GM12801 (cell line): ENCODE results near the gene NWD2.

Experiments
- CTCF ChIP-seq: IDR thresholded peaks from one replicate; pipeline ENCODE4 v1.5.1; 2011; ENCODE audit warnings: control low read depth; ENCODE audit not compliant: insufficient read length; ENCODE audit errors: extremely low read depth

The NWD2 gene

GRCh38 chr4:37465296-37465695 is 220.8 kb downstream of the NWD2 start:
- TF ChIP-seq CTCF: no peak

GRCh38 chr4:37465845-37466244 is 221.3 kb downstream of the NWD2 start:
- TF ChIP-seq CTCF: no peak

GRCh38 chr4:37467223-37467622 is 222.7 kb downstream of the NWD2 start:
- TF ChIP-seq CTCF: no peak

- TF ChIP-seq CTCF: no peak
Measured at GRCh38 chr4:37467824-37468223, 223.3 kb downstream of the NWD2 start.

- TF ChIP-seq CTCF: no peak
Measured at GRCh38 chr4:37469286-37469685, 224.7 kb downstream of the NWD2 start.

GRCh38 chr4:37470245-37470644 is 225.7 kb downstream of the NWD2 start:
- TF ChIP-seq CTCF: no peak

- no peak for TF ChIP-seq CTCF
Measured at GRCh38 chr4:37471093-37471492, 226.6 kb downstream of the NWD2 start.

GRCh38 chr4:37471971-37472370 is 227.4 kb downstream of the NWD2 start:
- TF ChIP-seq CTCF: no peak
